Astrocyte (in vitro differentiated cells and primary cell): ENCODE results near the gene ADH6. TPM values are rescaled to one million over a fixed set of nuclear protein-coding genes. Genes with fewer than 3 reads are reported as not detected.

Experiments used
- DNase-seq: peaks from one replicate; pipeline ENCODE4 v3.0.0-alpha.2; 2010; ENCODE audit warnings: low read depth
- FAIRE-seq: peaks from 2 replicates; lab custom pipeline; 2011; peaks lifted over from hg19 to GRCh38; lab: Jason Lieb, UNC
- H2AFZ ChIP-seq: 2 replicates; pipeline ENCODE4 v1.6.0; 2012; ENCODE audit warnings: low read depth, low read length, inconsistent platforms
- H3K27ac ChIP-seq: 2 replicates; pipeline ENCODE4 v1.5.1; 2011; ENCODE audit warnings: low read depth, low read length, inconsistent platforms
- H3K27me3 ChIP-seq: 2 replicates; pipeline ENCODE4 v1.6.0; 2011; ENCODE audit warnings: low read length, inconsistent platforms; ENCODE audit not compliant: insufficient read depth
- H3K36me3 ChIP-seq: 2 replicates; pipeline ENCODE4 v1.5.1; 2011; ENCODE audit warnings: low read length, inconsistent platforms; ENCODE audit not compliant: insufficient read depth
- H3K4me1 ChIP-seq: 2 replicates; pipeline ENCODE4 v1.5.1; 2011; ENCODE audit warnings: low read length, inconsistent platforms; ENCODE audit not compliant: insufficient read depth
- H3K4me2 ChIP-seq: 2 replicates; pipeline ENCODE4 v1.6.0; 2012; ENCODE audit warnings: low read length, inconsistent platforms
- H3K4me3 ChIP-seq: 2 replicates; pipeline ENCODE4 v1.5.1; 2011; ENCODE audit warnings: low read depth, mild to moderate bottlenecking, low read length, inconsistent platforms; ENCODE audit not compliant: insufficient read depth
- H3K79me2 ChIP-seq: 2 replicates; pipeline ENCODE4 v1.6.0; 2012; ENCODE audit warnings: mild to moderate bottlenecking, low read length, inconsistent platforms; ENCODE audit not compliant: insufficient read depth
- H3K9ac ChIP-seq: 2 replicates; pipeline ENCODE4 v1.6.0; 2012; ENCODE audit warnings: mild to moderate bottlenecking, low read length, inconsistent platforms
- H3K9me3 ChIP-seq: 2 replicates; pipeline ENCODE4 v1.5.1; 2012; ENCODE audit warnings: low read depth, mild to moderate bottlenecking, low read length, inconsistent platforms; ENCODE audit not compliant: insufficient read depth
- H4K20me1 ChIP-seq: 2 replicates; pipeline ENCODE4 v1.6.0; 2012; ENCODE audit warnings: low read length, inconsistent platforms; ENCODE audit not compliant: insufficient read depth
- H3K27ac Mint-ChIP-seq: one replicate; pipeline ENCODE4 v1.8.0; 2021; ENCODE audit warnings: mild to moderate bottlenecking, mixed read lengths; ENCODE audit not compliant: unreplicated experiment
- H3K27me3 Mint-ChIP-seq: one replicate; pipeline ENCODE4 v1.8.0; 2021; ENCODE audit warnings: low read depth, mixed read lengths; ENCODE audit not compliant: unreplicated experiment
- H3K36me3 Mint-ChIP-seq: one replicate; pipeline ENCODE4 v1.8.0; 2021; ENCODE audit warnings: low read depth, mixed read lengths; ENCODE audit not compliant: unreplicated experiment
- H3K4me1 Mint-ChIP-seq: one replicate; pipeline ENCODE4 v1.8.0; 2021; ENCODE audit warnings: low read depth, mixed read lengths; ENCODE audit not compliant: unreplicated experiment
- H3K4me3 Mint-ChIP-seq: one replicate; pipeline ENCODE4 v1.8.0; 2021; ENCODE audit warnings: mild to moderate bottlenecking, moderate library complexity, mixed read lengths; ENCODE audit not compliant: unreplicated experiment
- H3K9me3 Mint-ChIP-seq: one replicate; pipeline ENCODE4 v1.8.0; 2021; ENCODE audit warnings: mild to moderate bottlenecking, mixed read lengths; ENCODE audit not compliant: unreplicated experiment
- EZH2 ChIP-seq: IDR thresholded peaks from 2 replicates; pipeline ENCODE4 v1.6.1; 2012; ENCODE audit warnings: mild to moderate bottlenecking, low read length, inconsistent platforms; ENCODE audit not compliant: insufficient read depth
- total RNA-seq: library from RNA; stranded (reverse); gene quantifications from 2 replicates; pipeline ENCODE4 v1.2.1, GENCODE V29; 2021
- TF ChIP-seq, protein P1 (sequence below): IDR thresholded peaks from 2 replicates; pipeline ENCODE4 v1.5.1; 2011; ENCODE audit warnings: low read depth, mild to moderate bottlenecking, inconsistent platforms, low read length, moderate library complexity; ENCODE audit not compliant: insufficient read depth

ADH6 gene
- total RNA-seq, 1 donor from 2014 or later, result not detected

- TF ChIP-seq, protein P1, sequence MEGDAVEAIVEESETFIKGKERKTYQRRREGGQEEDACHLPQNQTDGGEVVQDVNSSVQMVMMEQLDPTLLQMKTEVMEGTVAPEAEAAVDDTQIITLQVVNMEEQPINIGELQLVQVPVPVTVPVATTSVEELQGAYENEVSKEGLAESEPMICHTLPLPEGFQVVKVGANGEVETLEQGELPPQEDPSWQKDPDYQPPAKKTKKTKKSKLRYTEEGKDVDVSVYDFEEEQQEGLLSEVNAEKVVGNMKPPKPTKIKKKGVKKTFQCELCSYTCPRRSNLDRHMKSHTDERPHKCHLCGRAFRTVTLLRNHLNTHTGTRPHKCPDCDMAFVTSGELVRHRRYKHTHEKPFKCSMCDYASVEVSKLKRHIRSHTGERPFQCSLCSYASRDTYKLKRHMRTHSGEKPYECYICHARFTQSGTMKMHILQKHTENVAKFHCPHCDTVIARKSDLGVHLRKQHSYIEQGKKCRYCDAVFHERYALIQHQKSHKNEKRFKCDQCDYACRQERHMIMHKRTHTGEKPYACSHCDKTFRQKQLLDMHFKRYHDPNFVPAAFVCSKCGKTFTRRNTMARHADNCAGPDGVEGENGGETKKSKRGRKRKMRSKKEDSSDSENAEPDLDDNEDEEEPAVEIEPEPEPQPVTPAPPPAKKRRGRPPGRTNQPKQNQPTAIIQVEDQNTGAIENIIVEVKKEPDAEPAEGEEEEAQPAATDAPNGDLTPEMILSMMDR, result no peak
- no peak for TF ChIP-seq EZH2
- H3K9me3 ChIP-seq, result no peaks in the 10 kb centered on the region
- Mint-ChIP-seq H3K36me3 (peaks cover 6% of the 10 kb centered on the region), H3K27ac (no peak overlapping the region), H3K9me3 (peaks cover 15% of the 10 kb centered on the region), H3K4me3 (no peak overlapping the region), H3K4me1 (no peaks in the 10 kb centered on the region), H3K27me3 (no peaks in the 10 kb centered on the region)
- no peak for FAIRE-seq
- no peak overlapping the region for H3K4me3 ChIP-seq
- no peak overlapping the region for H3K27ac ChIP-seq
- H4K20me1 ChIP-seq, result no peaks in the 10 kb centered on the region
- no peaks in the 10 kb centered on the region for H3K36me3 ChIP-seq
- no peak for DNase-seq
- no peaks in the 10 kb centered on the region for H3K79me2 ChIP-seq
- H3K4me2 ChIP-seq, result no peak overlapping the region
- H3K27me3 ChIP-seq, result no peaks in the 10 kb centered on the region
- peaks cover 4% of the 10 kb centered on the region for H3K4me1 ChIP-seq
- H3K9ac ChIP-seq, result no peak overlapping the region
- H2AFZ ChIP-seq, result no peak overlapping the region
Observed at GRCh38 chr4:99179626-99180025, 39.4 kb downstream of the ADH6 start.

DNA sequence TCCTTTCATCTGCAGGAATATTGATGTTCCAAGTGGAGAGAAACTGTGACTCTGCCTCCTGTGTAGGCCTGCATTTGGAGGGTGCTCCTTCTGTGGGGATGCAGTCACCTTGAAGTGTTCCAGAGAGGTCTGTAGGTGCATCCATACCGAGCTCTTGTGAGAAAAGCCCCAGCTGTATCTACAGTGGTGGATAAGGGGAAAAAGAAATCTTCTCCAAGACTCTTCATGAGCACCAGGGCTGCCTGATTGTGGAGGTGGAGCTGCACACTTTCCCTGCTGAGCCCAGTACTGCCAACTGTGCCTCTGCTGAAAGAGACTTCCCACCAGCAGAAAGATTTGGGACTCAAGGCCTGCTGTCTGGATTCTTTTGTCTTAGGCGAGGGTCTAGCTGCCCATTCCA lies 39.9 kb downstream of the ADH6 start:
- no peaks in the 10 kb centered on the region for H3K27me3 ChIP-seq
- Mint-ChIP-seq H3K27ac (no peak overlapping the region), H3K4me3 (no peak overlapping the region), H3K9me3 (peaks cover 14% of the 10 kb centered on the region), H3K27me3 (no peaks in the 10 kb centered on the region), H3K36me3 (peaks cover 6% of the 10 kb centered on the region), H3K4me1 (no peaks in the 10 kb centered on the region)
- no peaks in the 10 kb centered on the region for H3K79me2 ChIP-seq
- no peak for TF ChIP-seq EZH2
- TF ChIP-seq, protein P1, result no peak
- DNase-seq, result no peak
- no peak overlapping the region for H3K27ac ChIP-seq
- H3K9me3 ChIP-seq, result no peaks in the 10 kb centered on the region
- no peaks in the 10 kb centered on the region for H3K36me3 ChIP-seq
- H3K9ac ChIP-seq, result no peak overlapping the region
- no peak overlapping the region for H3K4me2 ChIP-seq
- peaks cover 4% of the 10 kb centered on the region for H3K4me1 ChIP-seq
- no peaks in the 10 kb centered on the region for H4K20me1 ChIP-seq
- no peak overlapping the region for H2AFZ ChIP-seq
- no peak overlapping the region for H3K4me3 ChIP-seq
- FAIRE-seq, result no peak

DNA sequence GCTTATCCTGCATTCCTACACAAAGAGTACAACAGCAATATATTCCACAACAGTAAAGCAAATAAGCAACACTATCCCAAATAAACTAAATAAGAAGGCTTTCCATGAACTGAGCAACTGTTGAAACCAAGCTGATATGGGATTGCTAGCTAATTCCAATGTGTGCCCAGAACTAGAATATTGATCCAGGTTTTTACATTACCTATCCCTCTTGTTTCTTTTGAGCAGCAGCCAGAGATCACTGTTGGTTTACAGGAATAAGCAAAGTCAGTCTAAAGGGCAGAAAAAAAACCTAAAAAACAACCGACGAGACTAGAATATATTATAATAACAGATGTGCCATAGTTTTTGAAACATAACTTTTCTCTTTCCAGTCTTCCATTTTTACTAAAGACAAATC lies 52.5 kb downstream of the ADH6 start:
- no peaks in the 10 kb centered on the region for H4K20me1 ChIP-seq
- no peaks in the 10 kb centered on the region for H3K4me1 ChIP-seq
- H3K27me3 ChIP-seq, result no peaks in the 10 kb centered on the region
- no peaks in the 10 kb centered on the region for H3K36me3 Mint-ChIP-seq
- no peak overlapping the region for H3K4me2 ChIP-seq
- no peak overlapping the region for H3K4me3 ChIP-seq
- H3K27ac ChIP-seq, result no peak overlapping the region
- TF ChIP-seq, protein P1, result no peak
- no peak for TF ChIP-seq EZH2
- H3K27me3 Mint-ChIP-seq, result no peaks in the 10 kb centered on the region
- H3K9me3 Mint-ChIP-seq, result no peaks in the 10 kb centered on the region
- no peaks in the 10 kb centered on the region for H3K79me2 ChIP-seq
- H2AFZ ChIP-seq, result no peak overlapping the region
- FAIRE-seq, result no peak
- no peak overlapping the region for H3K4me3 Mint-ChIP-seq
- no peak overlapping the region for H3K27ac Mint-ChIP-seq
- no peaks in the 10 kb centered on the region for H3K36me3 ChIP-seq
- H3K4me1 Mint-ChIP-seq, result no peaks in the 10 kb centered on the region
- H3K9me3 ChIP-seq, result no peaks in the 10 kb centered on the region
- H3K9ac ChIP-seq, result no peak overlapping the region
- no peak for DNase-seq
